Sigmoid colon (tissue), 7 donors: Measurements from ENCODE around the gene LPP. TPM values are rescaled to one million over a fixed set of nuclear protein-coding genes. Genes with fewer than 3 reads are reported as not detected.
A peak's percentile ranks its signal among the peaks of the same experiment; 100 is the strongest.

Experiments used
- DNase-seq: peaks from one replicate; pipeline ENCODE4 v3.0.0-alpha.2; 2019
- H3K27ac ChIP-seq, 4 donors: fragments of 200-600 bp; sonication (generic); one replicate each; pipeline ENCODE4 v1.5.1; 2016 to 2019; ENCODE audit warnings: mild to moderate bottlenecking in 1 of 4
- H3K27me3 ChIP-seq, 3 donors: fragments of 200-600 bp; sonication (generic); one replicate each; pipeline ENCODE4 v1.5.1; 2019; ENCODE audit warnings: mild to moderate bottlenecking in 1 of 3
- H3K36me3 ChIP-seq, 4 donors: fragments of 200-600 bp; sonication (generic); one replicate each; pipeline ENCODE4 v1.5.1; 2016 to 2019
- H3K4me1 ChIP-seq, 4 donors: fragments of 200-600 bp; sonication (generic); one replicate each; pipeline ENCODE4 v1.5.1; 2017 to 2019
- H3K4me3 ChIP-seq, 4 donors: fragments of 200-600 bp; sonication (generic); one replicate each; pipeline ENCODE4 v1.5.1; 2017 to 2019; ENCODE audit warnings: mild to moderate bottlenecking in 2 of 4, moderate library complexity in 1 of 4
- H3K9me3 ChIP-seq, 4 donors: fragments of 200-600 bp in 3 of 4; sonication (generic) in 3 of 4; one replicate each; pipeline versions ENCODE4 v1.5.1 to v1.6.1; 2013 to 2019
- CTCF ChIP-seq, 4 experiments: fragments of 450-650 bp in 3 of 4; fragments of 200-600 bp in 1 of 4; IDR thresholded peaks; one replicate each; pipeline ENCODE4 v1.5.1; 2016 to 2019; ENCODE audit warnings: antibody characterized with exemption in 4 of 4, mild to moderate bottlenecking in 3 of 4, moderate library complexity in 2 of 4
- EP300 ChIP-seq, 4 donors: sonication (generic); formaldehyde crosslinking; IDR thresholded peaks; one replicate each; pipeline ENCODE4 v1.6.1; 2017; ENCODE audit warnings: antibody characterized with exemption in 4 of 4
- POLR2A ChIP-seq, 2 donors: fragments of 450-650 bp; IDR thresholded peaks; one replicate each; pipeline ENCODE4 v1.6.1; 2016; ENCODE audit warnings: antibody characterized with exemption in 2 of 2, mild to moderate bottlenecking in 2 of 2, moderate library complexity in 2 of 2
- POLR2AphosphoS5 ChIP-seq, 4 donors: sonication (generic); formaldehyde crosslinking; IDR thresholded peaks; one replicate each; pipeline ENCODE4 v1.6.1; 2017; ENCODE audit warnings: antibody characterized with exemption in 4 of 4
- WGBS, 2 donors: extraction: QIAGEN DNeasy Blood & Tissue Kit; methylation state at CpG; one replicate each; pipeline ENCODE4 v1.1.7; 2013; 5-methylcytosine and 5-hydroxymethylcytosine counted together
- intact Hi-C: fragments of 100-400 bp; cut with DNase I; formaldehyde crosslinking; loops from one replicate; pipeline ENCODE4 v1.15.1; 2023
- polyA plus RNA-seq, 3 donors: library from polyadenylated mRNA; stranded (reverse); fragments of 200-250 nt; gene quantifications; one replicate each; pipeline ENCODE4 v1.2.3, GENCODE V29; 2013
- total RNA-seq, 4 donors: library from RNA; depleted of rRNA; stranded (reverse); fragments of >200 nt; gene quantifications; one replicate each; pipeline ENCODE4 v1.1.0, GENCODE V29; 2016
- donor health status: healthy with polysubstance abuse.
- donor health status: Bipolar disorder and iron deficiency.
- donor health status: healthy.

Gene LPP
- total and polyA plus RNA-seq, 7 donors = 5.3 to 1,773 (median 824) TPM

GRCh38 chr3:188861842-188862744 lies 708.1 kb downstream of the LPP start:
- Histone ChIP-seq H3K27ac (peak overlapping the region in 3 of 4 donors; percentile 14 to 62 (median 44)), H3K27me3 (no peaks in the 10 kb centered on the region), H3K9me3 (no peaks in the 10 kb centered on the region), H3K4me1 (peaks cover 0 to 42% (median 32%) of the 10 kb centered on the region in 4 donors), H3K4me3 (no peak overlapping the region), H3K36me3 (peaks cover 0 to 12% (median 8%) of the 10 kb centered on the region in 4 donors)
- 91 to 92% methylated on average over 5 of the region's 5 CpGs for WGBS, 2 donors
- no peak for TF ChIP-seq CTCF (IDR thresholded peaks at IDR 0.05)
- no peak for DNase-seq
- intact Hi-C loops = loop anchor here (10.0 kb wide), 1 partner anchor 1127 kb away; no protein-coding TSS in a partner anchor

GRCh38 chr3:188863999-188864406 lies 710.0 kb downstream of the LPP start:
- TF ChIP-seq POLR2AphosphoS5 (IDR thresholded peaks at IDR 0.05) (peak; percentile 33 to 77 (median 58)), CTCF (IDR thresholded peaks at IDR 0.05) (no peak), EP300 (IDR thresholded peaks at IDR 0.05) (peak in 1 of 4 donors; percentile 11)
- 51 to 79% methylated on average over 3 of the region's 3 CpGs for WGBS, 2 donors
- H3K4me3 ChIP-seq = no peak overlapping the region
- peaks cover 0 to 58% (median 36%) of the 10 kb centered on the region in 4 donors for H3K4me1 ChIP-seq
- no peak for DNase-seq
- H3K36me3 ChIP-seq = peaks cover 0 to 21% (median 9%) of the 10 kb centered on the region in 4 donors
- intact Hi-C loops = loop anchor here (10.0 kb wide), 1 partner anchor 1129 kb away; no protein-coding TSS in a partner anchor
- H3K9me3 ChIP-seq = no peaks in the 10 kb centered on the region
- no peaks in the 10 kb centered on the region for H3K27me3 ChIP-seq
- H3K27ac ChIP-seq = peak overlapping the region; percentile 15 to 63 (median 39)

DNA sequence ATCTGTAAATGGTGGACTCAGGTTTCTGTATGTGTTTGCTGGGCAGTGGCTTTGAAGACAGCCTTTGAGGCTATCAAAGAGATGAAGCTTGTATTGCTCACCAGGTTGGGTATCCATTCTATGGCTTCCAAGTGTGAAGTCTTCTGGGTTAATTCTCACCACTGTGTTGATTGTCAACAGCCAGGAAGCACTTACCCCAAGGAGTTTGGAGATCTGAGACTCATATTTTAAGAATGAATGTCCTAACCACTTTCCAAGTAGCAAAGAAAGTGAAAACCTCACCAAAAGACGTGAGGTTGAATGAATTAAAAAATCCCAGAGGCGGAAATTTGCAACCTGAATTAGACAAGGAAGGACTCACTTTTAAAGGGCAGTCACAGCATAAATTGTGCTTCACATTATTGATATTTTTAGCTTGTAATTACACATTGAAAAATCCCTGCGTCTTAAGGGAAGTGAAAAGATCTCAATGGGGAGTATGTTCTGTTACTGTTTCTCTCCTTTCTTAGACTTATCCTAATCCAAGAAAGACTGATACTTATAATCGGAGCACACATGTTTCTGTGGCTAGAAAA lies 713.8 kb downstream of the LPP start:
- WGBS, 2 donors = 88 to 92% methylated on average over 4 of the region's 4 CpGs
- Histone ChIP-seq H3K27me3 (no peaks in the 10 kb centered on the region), H3K36me3 (peaks cover 0 to 29% (median 15%) of the 10 kb centered on the region in 4 donors), H3K9me3 (no peaks in the 10 kb centered on the region), H3K4me3 (no peak overlapping the region), H3K27ac (no peak overlapping the region), H3K4me1 (peaks cover 0 to 57% (median 25%) of the 10 kb centered on the region in 4 donors)
- DNase-seq = no peak
- no peak for TF ChIP-seq POLR2AphosphoS5 (IDR thresholded peaks at IDR 0.05)
- TF ChIP-seq EP300 (IDR thresholded peaks at IDR 0.05) = no peak
- no peak for TF ChIP-seq POLR2A (IDR thresholded peaks at IDR 0.05)
- no peak for TF ChIP-seq CTCF (IDR thresholded peaks at IDR 0.05)
- intact Hi-C loops = loop anchor here (10.0 kb wide), 1 partner anchor 1133 kb away; no protein-coding TSS in a partner anchor

DNA sequence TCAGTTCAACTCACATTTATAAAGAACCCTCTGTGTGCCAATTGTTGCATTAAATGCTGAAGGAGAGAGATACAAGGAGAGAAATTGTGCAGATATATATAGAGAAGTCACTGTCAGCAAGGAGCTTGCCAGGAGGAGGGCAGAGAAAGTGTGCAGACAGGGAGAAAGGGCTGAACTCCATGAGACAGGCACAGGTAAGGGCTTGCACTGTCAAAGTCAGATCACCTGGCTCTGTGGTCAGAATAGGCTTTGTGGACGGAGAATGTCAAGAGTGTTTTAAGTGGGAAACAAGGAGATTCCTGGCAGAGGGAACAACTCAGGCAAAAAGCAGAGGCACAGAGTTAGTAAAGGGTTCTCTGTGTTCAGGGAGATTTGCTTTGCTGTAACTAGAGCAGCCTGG lies 714.8 kb downstream of the LPP start:
- Histone ChIP-seq H3K27me3 (no peaks in the 10 kb centered on the region), H3K9me3 (no peaks in the 10 kb centered on the region), H3K4me1 (peaks cover 0 to 46% (median 14%) of the 10 kb centered on the region in 4 donors), H3K27ac (no peak overlapping the region), H3K36me3 (peaks cover 0 to 39% (median 19%) of the 10 kb centered on the region in 4 donors), H3K4me3 (no peak overlapping the region)
- TF ChIP-seq POLR2A (IDR thresholded peaks at IDR 0.05) = no peak
- no peak for TF ChIP-seq EP300 (IDR thresholded peaks at IDR 0.05)
- no peak for TF ChIP-seq POLR2AphosphoS5 (IDR thresholded peaks at IDR 0.05)
- no peak for TF ChIP-seq CTCF (IDR thresholded peaks at IDR 0.05)
- intact Hi-C loops = loop anchor here (10.0 kb wide), 1 partner anchor 1134 kb away; no protein-coding TSS in a partner anchor
- DNase-seq = no peak
- WGBS, 2 donors = 91 to 98% methylated on average over 1 of the region's 1 CpG
